Measurements from ENCODE around the gene MSH4.

DNA sequence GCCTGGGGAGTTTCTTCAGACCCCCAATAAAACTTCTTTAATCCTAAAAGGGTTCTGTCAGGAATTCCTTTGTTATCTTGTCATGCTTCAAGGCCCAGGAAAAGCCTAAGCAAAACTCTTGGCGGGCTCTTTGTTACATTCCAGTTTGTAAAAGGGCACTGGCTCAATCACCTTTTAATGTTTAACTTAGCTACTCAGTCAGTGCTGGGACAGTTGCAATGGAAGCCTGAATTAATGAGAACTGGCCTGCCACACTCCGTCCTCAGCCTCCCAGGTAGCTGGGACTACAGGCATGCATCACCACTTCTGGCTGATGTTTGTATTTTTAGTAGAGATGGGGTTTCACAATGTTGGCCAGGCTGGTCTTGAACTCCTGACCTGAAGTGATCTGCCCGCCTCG lies 156.8 kb downstream of the MSH4 start:
- TF ChIP-seq, protein P1, sequence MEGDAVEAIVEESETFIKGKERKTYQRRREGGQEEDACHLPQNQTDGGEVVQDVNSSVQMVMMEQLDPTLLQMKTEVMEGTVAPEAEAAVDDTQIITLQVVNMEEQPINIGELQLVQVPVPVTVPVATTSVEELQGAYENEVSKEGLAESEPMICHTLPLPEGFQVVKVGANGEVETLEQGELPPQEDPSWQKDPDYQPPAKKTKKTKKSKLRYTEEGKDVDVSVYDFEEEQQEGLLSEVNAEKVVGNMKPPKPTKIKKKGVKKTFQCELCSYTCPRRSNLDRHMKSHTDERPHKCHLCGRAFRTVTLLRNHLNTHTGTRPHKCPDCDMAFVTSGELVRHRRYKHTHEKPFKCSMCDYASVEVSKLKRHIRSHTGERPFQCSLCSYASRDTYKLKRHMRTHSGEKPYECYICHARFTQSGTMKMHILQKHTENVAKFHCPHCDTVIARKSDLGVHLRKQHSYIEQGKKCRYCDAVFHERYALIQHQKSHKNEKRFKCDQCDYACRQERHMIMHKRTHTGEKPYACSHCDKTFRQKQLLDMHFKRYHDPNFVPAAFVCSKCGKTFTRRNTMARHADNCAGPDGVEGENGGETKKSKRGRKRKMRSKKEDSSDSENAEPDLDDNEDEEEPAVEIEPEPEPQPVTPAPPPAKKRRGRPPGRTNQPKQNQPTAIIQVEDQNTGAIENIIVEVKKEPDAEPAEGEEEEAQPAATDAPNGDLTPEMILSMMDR (conservative IDR thresholded peaks at IDR 0.05) = no peak
- no peak for TF ChIP-seq ZFX (IDR thresholded peaks at IDR 0.05)

Data from C4-2B (cell line).